Measurements from ENCODE around the gene NEDD4L. TPM values are rescaled to one million over a fixed set of nuclear protein-coding genes. Genes with fewer than 3 reads are reported as not detected.

Gene NEDD4L
- total and polyA plus RNA-seq, 2 experiments from 2014 or later, result 36.2 to 72.3 TPM

GRCh38 chr18:58027341-58027740 lies 16.7 kb upstream of the NEDD4L start (continued):
- no peak for TF ChIP-seq POLR2AphosphoS5 (IDR thresholded peaks at IDR 0.05; ENCODE audit: low read depth)

- Histone ChIP-seq H3K27ac (ENCODE audit: low read depth) (no peak overlapping the region), H4K20me1 (replicated peaks; ENCODE audit: insufficient read depth) (no peaks in the 10 kb centered on the region), H3K27me3 (ENCODE audit: insufficient read depth) (no peaks in the 10 kb centered on the region), H3K4me3 (no peak overlapping the region), H3K4me1 (ENCODE audit: insufficient read depth) (peaks cover 15% of the 10 kb centered on the region), H3K9me2 (ENCODE audit: insufficient read depth) (peaks cover 4% of the 10 kb centered on the region; the same call in 1 of the 2 replicates), H2AFZ (no peak overlapping the region), H3F3A (replicated peaks; ENCODE audit: low read depth) (no peaks in the 10 kb centered on the region), H3K4me2 (no peak overlapping the region), H3K36me3 (ENCODE audit: insufficient read depth) (no peaks in the 10 kb centered on the region), H3K79me2 (replicated peaks; ENCODE audit: insufficient read depth) (no peaks in the 10 kb centered on the region)
- no peaks in the 10 kb centered on the region for H3K9me3 Mint-ChIP-seq
- peaks cover 5% of the 10 kb centered on the region; the same call in 2 of the 3 replicates for H3K4me1 Mint-ChIP-seq
- H3K36me3 Mint-ChIP-seq (ENCODE audit: low read depth), result no peaks in the 10 kb centered on the region
- ATAC-seq (no peak), DNase-seq (ENCODE audit: low spot score) (no peak)
- no peaks in the 10 kb centered on the region for H3K27me3 Mint-ChIP-seq (ENCODE audit: insufficient read depth, low read depth, poor library complexity)
- H3K27ac Mint-ChIP-seq, result no peak overlapping the region
- no peak overlapping the region for H3K4me3 Mint-ChIP-seq
- TF ChIP-seq NANOG (IDR thresholded peaks at IDR 0.05; ENCODE audit: borderline replicate concordance), result no peak
- no peak for TF ChIP-seq ZNF114 (CRISPR knock-in tag; IDR thresholded peaks at IDR 0.05)
These were observed 15.8 kb upstream of the NEDD4L start for GRCh38 chr18:58028109-58028784.

- H3F3A ChIP-seq (replicated peaks; ENCODE audit: low read depth), result no peaks in the 10 kb centered on the region
- no peak overlapping the region for H3K27ac Mint-ChIP-seq
- DNase-seq (ENCODE audit: low spot score), result no peak
- TF ChIP-seq ZNF331 (CRISPR knock-in tag; IDR thresholded peaks at IDR 0.05; ENCODE audit: low read depth) (no peak), EZH2 (IDR thresholded peaks at IDR 0.05; ENCODE audit: low read depth, unreplicated experiment) (no peak), ZNF114 (CRISPR knock-in tag; IDR thresholded peaks at IDR 0.05) (no peak), CTCF (conservative IDR thresholded peaks at IDR 0.05; ENCODE audit: low read depth in 2 of 2) (no peak), JUNB (IDR thresholded peaks at IDR 0.05; ENCODE audit: unreplicated experiment) (no peak), NANOG (IDR thresholded peaks at IDR 0.05; ENCODE audit: borderline replicate concordance) (no peak), REST (IDR thresholded peaks at IDR 0.05; ENCODE audit: unreplicated experiment) (no peak)
These were observed 11.8 kb upstream of the NEDD4L start for GRCh38 chr18:58032233-58032632.

More at GRCh38 chr18:58032233-58032632, 11.8 kb upstream of the NEDD4L start:
- Mint-ChIP-seq H3K4me3 (no peak overlapping the region), H3K27me3 (ENCODE audit: insufficient read depth, low read depth, poor library complexity) (no peaks in the 10 kb centered on the region), H3K36me3 (ENCODE audit: low read depth) (no peaks in the 10 kb centered on the region), H3K4me1 (no peaks in the 10 kb centered on the region), H3K9me3 (no peaks in the 10 kb centered on the region)
- H3K4me2 ChIP-seq, result no peak overlapping the region
- H3K4me1 ChIP-seq (ENCODE audit: insufficient read depth), result no peaks in the 10 kb centered on the region
- no peaks in the 10 kb centered on the region for H4K20me1 ChIP-seq (replicated peaks; ENCODE audit: insufficient read depth)
- H3K27ac ChIP-seq (ENCODE audit: low read depth), result no peak overlapping the region
- ATAC-seq, result no peak
- peaks cover 4% of the 10 kb centered on the region; the same call in 1 of the 2 replicates for H3K9me2 ChIP-seq (ENCODE audit: insufficient read depth)
- no peak overlapping the region for H2AFZ ChIP-seq
- no peaks in the 10 kb centered on the region for H3K27me3 ChIP-seq (ENCODE audit: insufficient read depth)
- no peak overlapping the region for H3K4me3 ChIP-seq
- no peaks in the 10 kb centered on the region for H3K79me2 ChIP-seq (replicated peaks; ENCODE audit: insufficient read depth)
- no peaks in the 10 kb centered on the region for H3K36me3 ChIP-seq (ENCODE audit: insufficient read depth)
